ENCODE measurements around the gene SAMD4B. TPM values are rescaled to one million over a fixed set of nuclear protein-coding genes. Genes with fewer than 3 reads are reported as not detected.
"Not testable (repeated sequence)": the region's sequence is repeated elsewhere in the genome, so short reads cannot be mapped to it uniquely, and the experiment has no call there.

SAMD4B gene
- total RNA-seq, 6 experiments from 2014 or later = 23.0 to 45.6 (median 31.6) TPM

- Histone ChIP-seq H3K4me1 (peaks cover 0 to 3% (median 0%) of the 10 kb centered on the region in 4 donors), H3K9me3 (no peaks in the 10 kb centered on the region), H3K36me3 (no peaks in the 10 kb centered on the region), H3K4me3 (no peak overlapping the region), H3K27ac (no peak overlapping the region), H3K27me3 (no peaks in the 10 kb centered on the region)
- no peak for DNase-seq
- no peak for ATAC-seq
- WGBS (ENCODE audit: insufficient coverage, low coverage, low lambda C conversion rate, missing lambda C conversion rate) = 80% methylated on average over 7 of the region's 7 CpGs
- TF ChIP-seq CTCF (IDR thresholded peaks at IDR 0.05) (no peak), POLR2A (IDR thresholded peaks at IDR 0.05) (no peak)
- intact Hi-C loops (cut with DNase I) = no loop called here
These were observed 9.9 kb upstream of the SAMD4B start for GRCh38 chr19:39332293-39332692.

- H3K4me3 ChIP-seq; ATAC-seq; intact Hi-C loops (cut with DNase I); H3K36me3 ChIP-seq; DNase-seq; H3K4me1 ChIP-seq; H3K27ac ChIP-seq; H3K9me3 ChIP-seq; H3K27me3 ChIP-seq: not testable (repeated sequence)
- WGBS (ENCODE audit: insufficient coverage, low coverage, low lambda C conversion rate, missing lambda C conversion rate) = 74% methylated on average over 4 of the region's 6 CpGs
These were observed 9.5 kb upstream of the SAMD4B start for GRCh38 chr19:39332738-39333137.

- no peak overlapping the region for H3K4me3 ChIP-seq
- no peaks in the 10 kb centered on the region for H3K27me3 ChIP-seq
- TF ChIP-seq CTCF (IDR thresholded peaks at IDR 0.05) (no peak), POLR2A (IDR thresholded peaks at IDR 0.05) (no peak)
- H3K27ac ChIP-seq = no peak overlapping the region
- peaks cover 0 to 6% (median 0%) of the 10 kb centered on the region in 4 donors for H3K4me1 ChIP-seq
- 79% methylated on average over 4 of the region's 6 CpGs for WGBS (ENCODE audit: insufficient coverage, low coverage, low lambda C conversion rate, missing lambda C conversion rate)
- intact Hi-C loops (cut with DNase I) = no loop called here
- DNase-seq (no peak), ATAC-seq (no peak)
- no peaks in the 10 kb centered on the region for H3K9me3 ChIP-seq
- H3K36me3 ChIP-seq = no peaks in the 10 kb centered on the region
These were observed 8.7 kb upstream of the SAMD4B start for GRCh38 chr19:39333507-39333906.

GRCh38 chr19:39334444-39334976 is 7.7 kb upstream of the SAMD4B start:
- Histone ChIP-seq H3K4me1 (peaks cover 0 to 3% (median 0%) of the 10 kb centered on the region in 4 donors), H3K4me3 (peak overlapping the region in 2 of 3 donors; percentile 36 to 41), H3K27me3 (no peaks in the 10 kb centered on the region), H3K36me3 (no peaks in the 10 kb centered on the region), H3K9me3 (no peaks in the 10 kb centered on the region), H3K27ac (peak overlapping the region in 2 of 3 donors; percentile 78 to 87)
- DNase-seq (no peak), ATAC-seq (no peak)
- no peak for TF ChIP-seq CTCF (IDR thresholded peaks at IDR 0.05)
- TF ChIP-seq POLR2A (IDR thresholded peaks at IDR 0.05) = no peak
- WGBS (ENCODE audit: insufficient coverage, low coverage, low lambda C conversion rate, missing lambda C conversion rate) = 74% methylated on average over 5 of the region's 5 CpGs
- intact Hi-C loops (cut with DNase I) = no loop called here

- H3K36me3 ChIP-seq = no peaks in the 10 kb centered on the region
- peak overlapping the region; percentile 35 to 41 (median 36) for H3K4me3 ChIP-seq
- DNase-seq (no peak), ATAC-seq (peak; percentile 20 to 39 (median 30))
- intact Hi-C loops (cut with DNase I) = no loop called here
- peak overlapping the region; percentile 62 to 87 (median 78) for H3K27ac ChIP-seq
- TF ChIP-seq POLR2A (IDR thresholded peaks at IDR 0.05) (no peak), CTCF (IDR thresholded peaks at IDR 0.05) (no peak)
- peaks cover 0 to 3% (median 0%) of the 10 kb centered on the region in 4 donors for H3K4me1 ChIP-seq
- H3K27me3 ChIP-seq = no peaks in the 10 kb centered on the region
- 34% methylated on average over 3 of the region's 6 CpGs for WGBS (ENCODE audit: insufficient coverage, low coverage, low lambda C conversion rate, missing lambda C conversion rate)
- H3K9me3 ChIP-seq = no peaks in the 10 kb centered on the region
These were observed 7.1 kb upstream of the SAMD4B start for GRCh38 chr19:39335168-39335548.
